Esophagus mucosa (tissue), 1 donor: Measurements from ENCODE around the gene GDF15. TPM values are rescaled to one million over a fixed set of nuclear protein-coding genes. Genes with fewer than 3 reads are reported as not detected.

Experiments used
- ATAC-seq: fragments of 200-7000 bp; cut with Tn5 transposase; one replicate; pipeline ENCODE4 v1.9.1; 2020
- total RNA-seq: library from RNA; stranded (reverse); gene quantifications from one replicate; pipeline ENCODE4 v1.2.4, GENCODE V29; 2023
- donor health status: DM: yes; HTN: yes; CAD: no.

GDF15 gene
- total RNA-seq, 1 donor from 2014 or later = 3.9 TPM

- no peak for ATAC-seq
Observed at GRCh38 chr19:18431351-18432197, 45.6 kb downstream of the GDF15 start.

GRCh38 chr19:18432275-18433014 is 46.5 kb downstream of the GDF15 start:
- no peak for ATAC-seq

- ATAC-seq = no peak
Observed at GRCh38 chr19:18433015-18433691, 47.2 kb downstream of the GDF15 start.

- ATAC-seq = no peak
Observed at GRCh38 chr19:18433735-18434398, 47.9 kb downstream of the GDF15 start.

GRCh38 chr19:18434411-18435175 is 48.6 kb downstream of the GDF15 start:
- no peak for ATAC-seq

GRCh38 chr19:18435178-18435841 is 49.4 kb downstream of the GDF15 start:
- ATAC-seq = no peak

GRCh38 chr19:18435842-18436670 is 50.1 kb downstream of the GDF15 start:
- ATAC-seq = no peak

- ATAC-seq = peak; percentile 4
Observed at GRCh38 chr19:18436671-18437490, 50.9 kb downstream of the GDF15 start.

- ATAC-seq = peak; percentile 2
Observed at GRCh38 chr19:18437491-18438330, 51.8 kb downstream of the GDF15 start, which contains the start of gene ISYNA1. TSS of gene ISYNA1 (minus strand) at chr19:18438133. CDS start at chr19:18437979, 154 bp downstream.

- ATAC-seq = peak; percentile 7
Observed at GRCh38 chr19:18438331-18439024, 52.5 kb downstream of the GDF15 start.

Other genes starting within 250 kb of the GDF15 start
- 35.6 TPM for gene PIK3R2, start 233.0 kb upstream of the GDF15 start, total RNA-seq
- gene IFI30, start 212.3 kb upstream of the GDF15 start, total RNA-seq = 17.0 TPM
- gene MPV17L2, start 192.9 kb upstream of the GDF15 start, total RNA-seq = 6.8 TPM
- gene RAB3A, start 182.1 kb upstream of the GDF15 start, total RNA-seq = 1.1 TPM
- 0.16 TPM for gene PDE4C, start 159.7 kb upstream of the GDF15 start, total RNA-seq
- 0.56 TPM for gene IQCN, start 111.7 kb upstream of the GDF15 start, total RNA-seq
- gene JUND, start 104.5 kb upstream of the GDF15 start, total RNA-seq = 61.5 TPM
- 85.0 TPM for gene LSM4, start 63.1 kb upstream of the GDF15 start, total RNA-seq
- gene PGPEP1, start 45.6 kb upstream of the GDF15 start, total RNA-seq = 5.5 TPM
- 0.48 TPM for gene LRRC25, start 11.5 kb downstream of the GDF15 start, total RNA-seq
- 15.7 TPM for gene SSBP4, start 33.2 kb downstream of the GDF15 start, total RNA-seq
- gene ISYNA1, start 52.0 kb downstream of the GDF15 start, total RNA-seq = 8.5 TPM
- 7.5 TPM for gene ELL, start 135.9 kb downstream of the GDF15 start, total RNA-seq
- 125 TPM for gene FKBP8, start 157.4 kb downstream of the GDF15 start, total RNA-seq
- gene KXD1, start 171.7 kb downstream of the GDF15 start, total RNA-seq = 60.2 TPM
- gene UBA52, start 185.7 kb downstream of the GDF15 start, total RNA-seq = 1,224 TPM
- 41.3 TPM for gene REX1BD, start 202.6 kb downstream of the GDF15 start, total RNA-seq
- gene CRLF1, start 220.6 kb downstream of the GDF15 start, total RNA-seq = 7.9 TPM
- 0.28 TPM for gene TMEM59L, start 226.7 kb downstream of the GDF15 start, total RNA-seq